ENCODE data around the gene EHMT1. TPM values are rescaled to one million over a fixed set of nuclear protein-coding genes. Genes with fewer than 3 reads are reported as not detected.

Gene EHMT1
- total and polyA plus RNA-seq, 9 of the 15 experiments (the other 6 are each of a cell fraction or from before 2014, with no cell fraction given), result 2.2 to 76.0 (median 36.4) TPM

DNA sequence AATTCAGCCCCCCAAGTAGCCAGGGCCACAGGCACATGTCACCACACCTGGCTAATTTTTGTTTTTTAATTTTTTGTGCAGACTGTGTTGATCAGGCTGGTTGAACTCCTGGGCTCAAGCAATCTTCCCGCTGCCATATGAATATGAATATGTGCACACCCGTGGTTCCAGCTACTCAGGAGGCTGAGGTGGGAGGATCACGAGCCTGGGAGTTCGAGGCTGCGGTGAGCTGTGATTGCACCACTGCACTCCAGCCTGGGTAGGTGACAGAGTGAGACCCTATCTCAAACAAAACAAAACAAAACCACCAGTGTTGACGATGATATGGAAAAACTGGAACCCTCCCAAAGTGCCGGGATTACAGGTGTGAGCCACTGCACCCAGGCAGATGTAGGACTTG lies 32.0 kb downstream of the EHMT1 start:
- Histone ChIP-seq H3K79me2 (ENCODE audit: control insufficient read depth, insufficient read depth, low read length) (peaks cover 73% of the 10 kb centered on the region), H3K9me3 (replicated peaks; ENCODE audit: control insufficient read depth, insufficient read depth, low read depth, low read length) (no peaks in the 10 kb centered on the region), H3K4me1 (replicated peaks in 1 of 2; ENCODE audit: control insufficient read depth in 2 of 2, insufficient read depth in 2 of 2, low read length in 2 of 2) (peaks cover 0 to 5% of the 10 kb centered on the region in 2 experiments; a peak in 2 of 5 replicates), H3K4me3 (no peak overlapping the region), H3K36me3 (ENCODE audit: control insufficient read depth, insufficient read depth, low read length) (peaks cover 54% of the 10 kb centered on the region; the same call in 2 of the 3 replicates), H3K4me2 (ENCODE audit: insufficient read depth, low read length) (no peak overlapping the region), H3K9ac (ENCODE audit: insufficient read depth in 1 of 2, low read depth in 2 of 2, low read length in 2 of 2) (no peak overlapping the region), H3K27me3 (ENCODE audit: control insufficient read depth in 2 of 2, insufficient read depth in 2 of 2, low read length in 2 of 2) (no peaks in the 10 kb centered on the region), H3K9me1 (ENCODE audit: control insufficient read depth, insufficient read depth, low read length) (peaks cover 5% of the 10 kb centered on the region), H3K27ac (ENCODE audit: extremely low read depth, low read depth, low read length) (no peak overlapping the region), H2AFZ (ENCODE audit: low read depth, low read length) (no peak overlapping the region), H4K20me1 (replicated peaks; ENCODE audit: control insufficient read depth, insufficient read depth, low read length) (no peaks in the 10 kb centered on the region; the same call in 1 of the 2 replicates)
- no peak for DNase-seq (ENCODE audit: extremely low read depth in 1 of 4, low spot score in 3 of 4)
- WGBS (ENCODE audit: insufficient coverage, low coverage, missing lambda C conversion rate), result 75% methylated on average over 7 of the region's 7 CpGs
- intact Hi-C loops (cut with micrococcal nuclease), result no loop called here
- BruUV-seq (replicated peaks), result no TSS peak
- ChIA-PET POLR2A (no interaction called here), CTCF (ENCODE audit: low intra/inter-chr PET ratio) (no interaction called here)
- no peak for FAIRE-seq
- ATAC-seq, result no peak
- in situ Hi-C loops (cut with MboI), result no loop called here
- TF ChIP-seq ZNF445 (CRISPR knock-in tag; IDR thresholded peaks at IDR 0.05; ENCODE audit: low read depth) (no peak), ZNF253 (CRISPR knock-in tag; conservative IDR thresholded peaks at IDR 0.05) (no peak), DPF2 (IDR thresholded peaks at IDR 0.05) (no peak), POLR2AphosphoS5 (IDR thresholded peaks at IDR 0.05; ENCODE audit: control insufficient read depth, insufficient read depth, low read depth, low read length) (no peak), TAF15 (IDR thresholded peaks at IDR 0.05; ENCODE audit: low read depth, low read length) (no peak), PTTG1 (tag; IDR thresholded peaks at IDR 0.05; ENCODE audit: low read depth) (no peak), ASH1L (IDR thresholded peaks at IDR 0.05; ENCODE audit: borderline replicate concordance, low read depth, partially characterized antibody) (no peak)
- TF ChIP-seq, protein P1, sequence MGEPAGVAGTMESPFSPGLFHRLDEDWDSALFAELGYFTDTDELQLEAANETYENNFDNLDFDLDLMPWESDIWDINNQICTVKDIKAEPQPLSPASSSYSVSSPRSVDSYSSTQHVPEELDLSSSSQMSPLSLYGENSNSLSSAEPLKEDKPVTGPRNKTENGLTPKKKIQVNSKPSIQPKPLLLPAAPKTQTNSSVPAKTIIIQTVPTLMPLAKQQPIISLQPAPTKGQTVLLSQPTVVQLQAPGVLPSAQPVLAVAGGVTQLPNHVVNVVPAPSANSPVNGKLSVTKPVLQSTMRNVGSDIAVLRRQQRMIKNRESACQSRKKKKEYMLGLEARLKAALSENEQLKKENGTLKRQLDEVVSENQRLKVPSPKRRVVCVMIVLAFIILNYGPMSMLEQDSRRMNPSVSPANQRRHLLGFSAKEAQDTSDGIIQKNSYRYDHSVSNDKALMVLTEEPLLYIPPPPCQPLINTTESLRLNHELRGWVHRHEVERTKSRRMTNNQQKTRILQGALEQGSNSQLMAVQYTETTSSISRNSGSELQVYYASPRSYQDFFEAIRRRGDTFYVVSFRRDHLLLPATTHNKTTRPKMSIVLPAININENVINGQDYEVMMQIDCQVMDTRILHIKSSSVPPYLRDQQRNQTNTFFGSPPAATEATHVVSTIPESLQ (CRISPR knock-in tag; IDR thresholded peaks at IDR 0.05), result no peak
- TF ChIP-seq, protein P2, sequence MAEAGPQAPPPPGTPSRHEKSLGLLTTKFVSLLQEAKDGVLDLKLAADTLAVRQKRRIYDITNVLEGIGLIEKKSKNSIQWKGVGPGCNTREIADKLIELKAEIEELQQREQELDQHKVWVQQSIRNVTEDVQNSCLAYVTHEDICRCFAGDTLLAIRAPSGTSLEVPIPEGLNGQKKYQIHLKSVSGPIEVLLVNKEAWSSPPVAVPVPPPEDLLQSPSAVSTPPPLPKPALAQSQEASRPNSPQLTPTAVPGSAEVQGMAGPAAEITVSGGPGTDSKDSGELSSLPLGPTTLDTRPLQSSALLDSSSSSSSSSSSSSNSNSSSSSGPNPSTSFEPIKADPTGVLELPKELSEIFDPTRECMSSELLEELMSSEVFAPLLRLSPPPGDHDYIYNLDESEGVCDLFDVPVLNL (CRISPR knock-in tag; IDR thresholded peaks at IDR 0.05; ENCODE audit: low read depth), result no peak
- TF ChIP-seq, protein P3, sequence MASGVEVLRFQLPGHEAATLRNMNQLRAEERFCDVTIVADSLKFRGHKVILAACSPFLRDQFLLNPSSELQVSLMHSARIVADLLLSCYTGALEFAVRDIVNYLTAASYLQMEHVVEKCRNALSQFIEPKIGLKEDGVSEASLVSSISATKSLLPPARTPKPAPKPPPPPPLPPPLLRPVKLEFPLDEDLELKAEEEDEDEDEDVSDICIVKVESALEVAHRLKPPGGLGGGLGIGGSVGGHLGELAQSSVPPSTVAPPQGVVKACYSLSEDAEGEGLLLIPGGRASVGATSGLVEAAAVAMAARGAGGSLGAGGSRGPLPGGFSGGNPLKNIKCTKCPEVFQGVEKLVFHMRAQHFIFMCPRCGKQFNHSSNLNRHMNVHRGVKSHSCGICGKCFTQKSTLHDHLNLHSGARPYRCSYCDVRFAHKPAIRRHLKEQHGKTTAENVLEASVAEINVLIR (CRISPR knock-in tag; IDR thresholded peaks at IDR 0.05), result no peak
- TF ChIP-seq, protein P4, sequence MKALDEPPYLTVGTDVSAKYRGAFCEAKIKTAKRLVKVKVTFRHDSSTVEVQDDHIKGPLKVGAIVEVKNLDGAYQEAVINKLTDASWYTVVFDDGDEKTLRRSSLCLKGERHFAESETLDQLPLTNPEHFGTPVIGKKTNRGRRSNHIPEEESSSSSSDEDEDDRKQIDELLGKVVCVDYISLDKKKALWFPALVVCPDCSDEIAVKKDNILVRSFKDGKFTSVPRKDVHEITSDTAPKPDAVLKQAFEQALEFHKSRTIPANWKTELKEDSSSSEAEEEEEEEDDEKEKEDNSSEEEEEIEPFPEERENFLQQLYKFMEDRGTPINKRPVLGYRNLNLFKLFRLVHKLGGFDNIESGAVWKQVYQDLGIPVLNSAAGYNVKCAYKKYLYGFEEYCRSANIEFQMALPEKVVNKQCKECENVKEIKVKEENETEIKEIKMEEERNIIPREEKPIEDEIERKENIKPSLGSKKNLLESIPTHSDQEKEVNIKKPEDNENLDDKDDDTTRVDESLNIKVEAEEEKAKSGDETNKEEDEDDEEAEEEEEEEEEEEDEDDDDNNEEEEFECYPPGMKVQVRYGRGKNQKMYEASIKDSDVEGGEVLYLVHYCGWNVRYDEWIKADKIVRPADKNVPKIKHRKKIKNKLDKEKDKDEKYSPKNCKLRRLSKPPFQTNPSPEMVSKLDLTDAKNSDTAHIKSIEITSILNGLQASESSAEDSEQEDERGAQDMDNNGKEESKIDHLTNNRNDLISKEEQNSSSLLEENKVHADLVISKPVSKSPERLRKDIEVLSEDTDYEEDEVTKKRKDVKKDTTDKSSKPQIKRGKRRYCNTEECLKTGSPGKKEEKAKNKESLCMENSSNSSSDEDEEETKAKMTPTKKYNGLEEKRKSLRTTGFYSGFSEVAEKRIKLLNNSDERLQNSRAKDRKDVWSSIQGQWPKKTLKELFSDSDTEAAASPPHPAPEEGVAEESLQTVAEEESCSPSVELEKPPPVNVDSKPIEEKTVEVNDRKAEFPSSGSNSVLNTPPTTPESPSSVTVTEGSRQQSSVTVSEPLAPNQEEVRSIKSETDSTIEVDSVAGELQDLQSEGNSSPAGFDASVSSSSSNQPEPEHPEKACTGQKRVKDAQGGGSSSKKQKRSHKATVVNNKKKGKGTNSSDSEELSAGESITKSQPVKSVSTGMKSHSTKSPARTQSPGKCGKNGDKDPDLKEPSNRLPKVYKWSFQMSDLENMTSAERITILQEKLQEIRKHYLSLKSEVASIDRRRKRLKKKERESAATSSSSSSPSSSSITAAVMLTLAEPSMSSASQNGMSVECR (CRISPR knock-in tag; IDR thresholded peaks at IDR 0.05), result no peak
